Lower lobe of right lung (tissue), 2 donors: ENCODE results near the gene CXCL13. TPM values are rescaled to one million over a fixed set of nuclear protein-coding genes. Genes with fewer than 3 reads are reported as not detected.

Experiments used
- ATAC-seq, 2 donors: fragments of 200-7000 bp; cut with Tn5 transposase; one replicate each; pipeline ENCODE4 v1.9.1; 2020 to 2022; ENCODE audit warnings: mild to moderate bottlenecking in 2 of 2, moderate library complexity in 2 of 2
- DNase-seq: peaks from one replicate; pipeline ENCODE4 v3.0.0-alpha.2; 2020
- H3K27ac ChIP-seq: fragments of 200-600 bp; one replicate; pipeline ENCODE4 v1.8.0; 2022
- H3K27me3 ChIP-seq: fragments of 200-600 bp; one replicate; pipeline ENCODE4 v1.8.0; 2022; ENCODE audit warnings: low read depth
- H3K36me3 ChIP-seq: fragments of 200-600 bp; one replicate; pipeline ENCODE4 v1.8.0; 2022; ENCODE audit warnings: mild to moderate bottlenecking
- H3K4me1 ChIP-seq: fragments of 200-600 bp; one replicate; pipeline ENCODE4 v1.8.0; 2022
- H3K4me3 ChIP-seq: fragments of 200-600 bp; one replicate; pipeline ENCODE4 v1.8.0; 2022; ENCODE audit warnings: mild to moderate bottlenecking
- H3K9me3 ChIP-seq: fragments of 200-600 bp; one replicate; pipeline ENCODE4 v1.8.0; 2022
- intact Hi-C: fragments of 100-400 bp; cut with DNase I; formaldehyde crosslinking; loops from one replicate; pipeline ENCODE4 v1.11.0; 2022
- total RNA-seq: library from RNA; stranded (reverse); fragmentation: NEBNext Ultra II Directional; extraction: Animal tissue kit (Norgen Biotek cat#: 25700); gene quantifications from one replicate; pipeline ENCODE4 v1.2.1, GENCODE V29; 2021
- TF ChIP-seq, protein P1 (sequence below): fragments of 200-600 bp; IDR thresholded peaks from one replicate; pipeline ENCODE4 v1.8.0; 2022; ENCODE audit warnings: antibody characterized with exemption, mild to moderate bottlenecking
- donor health status: DM: no; HTN: yes; CAD: no; lungs with severe emphysema.

CXCL13 gene
- total RNA-seq, 1 donor from 2014 or later: not detected

- intact Hi-C loops: no loop called here
Measured at GRCh38 chr4:77586951-77587383, 18.7 kb upstream of the CXCL13 start.

GRCh38 chr4:77590482-77590881 is 15.1 kb upstream of the CXCL13 start:
- H3K36me3 ChIP-seq: no peaks in the 10 kb centered on the region
- no peak for DNase-seq
- ATAC-seq: no peak
- H3K9me3 ChIP-seq: no peaks in the 10 kb centered on the region
- intact Hi-C loops: no loop called here
- H3K27me3 ChIP-seq: peaks cover 3% of the 10 kb centered on the region
- no peaks in the 10 kb centered on the region for H3K4me1 ChIP-seq
- TF ChIP-seq, protein P1, sequence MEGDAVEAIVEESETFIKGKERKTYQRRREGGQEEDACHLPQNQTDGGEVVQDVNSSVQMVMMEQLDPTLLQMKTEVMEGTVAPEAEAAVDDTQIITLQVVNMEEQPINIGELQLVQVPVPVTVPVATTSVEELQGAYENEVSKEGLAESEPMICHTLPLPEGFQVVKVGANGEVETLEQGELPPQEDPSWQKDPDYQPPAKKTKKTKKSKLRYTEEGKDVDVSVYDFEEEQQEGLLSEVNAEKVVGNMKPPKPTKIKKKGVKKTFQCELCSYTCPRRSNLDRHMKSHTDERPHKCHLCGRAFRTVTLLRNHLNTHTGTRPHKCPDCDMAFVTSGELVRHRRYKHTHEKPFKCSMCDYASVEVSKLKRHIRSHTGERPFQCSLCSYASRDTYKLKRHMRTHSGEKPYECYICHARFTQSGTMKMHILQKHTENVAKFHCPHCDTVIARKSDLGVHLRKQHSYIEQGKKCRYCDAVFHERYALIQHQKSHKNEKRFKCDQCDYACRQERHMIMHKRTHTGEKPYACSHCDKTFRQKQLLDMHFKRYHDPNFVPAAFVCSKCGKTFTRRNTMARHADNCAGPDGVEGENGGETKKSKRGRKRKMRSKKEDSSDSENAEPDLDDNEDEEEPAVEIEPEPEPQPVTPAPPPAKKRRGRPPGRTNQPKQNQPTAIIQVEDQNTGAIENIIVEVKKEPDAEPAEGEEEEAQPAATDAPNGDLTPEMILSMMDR: no peak
- no peak overlapping the region for H3K27ac ChIP-seq
- H3K4me3 ChIP-seq: no peak overlapping the region

More at GRCh38 chr4:77586951-77587383, 18.7 kb upstream of the CXCL13 start:
- H3K4me3 ChIP-seq: no peak overlapping the region
- TF ChIP-seq, protein P1: no peak
- H3K27me3 ChIP-seq: no peaks in the 10 kb centered on the region
- H3K4me1 ChIP-seq: no peaks in the 10 kb centered on the region
- H3K9me3 ChIP-seq: no peaks in the 10 kb centered on the region
- H3K27ac ChIP-seq: no peak overlapping the region
- DNase-seq: no peak
- no peaks in the 10 kb centered on the region for H3K36me3 ChIP-seq
- peak; percentile 28 to 61 for ATAC-seq

DNA sequence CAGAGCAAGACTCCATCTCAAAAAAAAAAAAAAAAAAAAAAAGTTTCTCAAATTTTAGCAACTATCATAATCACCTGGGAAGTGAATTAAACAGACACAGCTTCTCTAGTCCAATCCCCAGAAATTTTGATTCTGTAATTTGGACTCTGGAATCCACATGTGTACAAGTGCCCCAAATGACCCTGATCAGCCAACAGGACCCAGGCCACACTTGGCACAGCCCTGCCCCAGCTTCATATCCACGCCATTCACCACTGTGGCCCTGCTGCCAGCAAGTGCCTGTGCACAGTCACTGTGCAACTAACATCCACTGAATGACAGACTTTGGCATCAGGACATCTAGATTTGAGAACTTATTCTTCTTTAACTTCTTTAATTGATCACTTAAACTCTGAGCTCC is 14.1 kb upstream of the CXCL13 start:
- Histone ChIP-seq H3K27me3 (peaks cover 5% of the 10 kb centered on the region), H3K4me1 (no peaks in the 10 kb centered on the region), H3K27ac (no peak overlapping the region), H3K9me3 (no peaks in the 10 kb centered on the region), H3K4me3 (no peak overlapping the region), H3K36me3 (no peaks in the 10 kb centered on the region)
- TF ChIP-seq, protein P1: no peak
- DNase-seq (no peak), ATAC-seq (no peak)
- intact Hi-C loops: no loop called here

DNA sequence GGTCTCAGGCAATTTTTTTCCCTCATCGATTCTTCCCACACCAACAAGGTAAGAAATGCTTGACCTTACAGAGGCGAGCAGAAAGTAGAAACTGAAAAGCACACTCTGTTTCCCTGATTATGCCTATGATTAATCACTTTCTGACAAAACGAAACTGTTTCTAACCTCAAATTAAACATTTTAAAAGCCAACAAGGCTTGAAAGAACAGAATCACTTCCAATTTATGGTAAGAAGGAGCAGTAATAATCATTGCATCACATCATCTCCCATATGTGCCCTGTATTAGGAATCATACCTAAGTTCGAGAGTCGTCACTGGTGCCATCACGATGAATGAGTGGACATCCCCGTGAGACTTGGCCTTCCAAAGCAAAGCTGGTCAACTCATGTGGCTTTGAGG is 12.5 kb upstream of the CXCL13 start:
- Histone ChIP-seq H3K4me3 (no peak overlapping the region), H3K9me3 (no peaks in the 10 kb centered on the region), H3K36me3 (no peaks in the 10 kb centered on the region), H3K4me1 (no peaks in the 10 kb centered on the region), H3K27ac (no peak overlapping the region), H3K27me3 (peaks cover 5% of the 10 kb centered on the region)
- TF ChIP-seq, protein P1: no peak
- ATAC-seq (no peak), DNase-seq (no peak)
- intact Hi-C loops: no loop called here

GRCh38 chr4:77593993-77594392 is 11.6 kb upstream of the CXCL13 start:
- TF ChIP-seq, protein P1: no peak
- no peaks in the 10 kb centered on the region for H3K9me3 ChIP-seq
- peaks cover 5% of the 10 kb centered on the region for H3K27me3 ChIP-seq
- DNase-seq (no peak), ATAC-seq (no peak)
- no peaks in the 10 kb centered on the region for H3K4me1 ChIP-seq
- no peak overlapping the region for H3K4me3 ChIP-seq
- H3K36me3 ChIP-seq: no peaks in the 10 kb centered on the region
- intact Hi-C loops: no loop called here
- H3K27ac ChIP-seq: no peak overlapping the region
